WERI-Rb-1 (cell line): ENCODE results near the gene ANKRD24.
"Not testable (repeated sequence)": the region's sequence is repeated elsewhere in the genome, so short reads cannot be mapped to it uniquely, and the experiment has no call there.

ENCODE experiments used
- DNase-seq: peaks from one replicate; pipeline ENCODE4 v3.0.0-alpha.2; 2020
- H3K27ac ChIP-seq: fragments of 250-450 bp; sonication (Bioruptor Pico); 2 replicates; pipeline ENCODE4 v1.5.1; 2020; ENCODE audit warnings: mild to moderate bottlenecking, moderate library complexity
- H3K27me3 ChIP-seq: fragments of 250-450 bp; sonication (Bioruptor Pico); 2 replicates; pipeline ENCODE4 v1.5.1; 2021; ENCODE audit warnings: mild to moderate bottlenecking, low read depth, moderate library complexity; ENCODE audit not compliant: insufficient read depth, severe bottlenecking
- H3K36me3 ChIP-seq: fragments of 250-450 bp; sonication (Bioruptor Pico); 2 replicates; pipeline ENCODE4 v1.5.1; 2020; ENCODE audit warnings: mild to moderate bottlenecking, moderate library complexity
- H3K4me3 ChIP-seq: 2 replicates; pipeline ENCODE4 v1.5.1; 2011; ENCODE audit warnings: low read depth, mild to moderate bottlenecking, control low read depth, low read length
- H3K9me3 ChIP-seq: fragments of 250-450 bp; sonication (Bioruptor Pico); 2 replicates; pipeline ENCODE4 v1.5.1; 2021; ENCODE audit warnings: mild to moderate bottlenecking, moderate library complexity; ENCODE audit not compliant: severe bottlenecking
- CTCF ChIP-seq: IDR thresholded peaks from 2 replicates; pipeline ENCODE4 v1.5.1; 2011; ENCODE audit warnings: low read depth, mild to moderate bottlenecking, control low read depth, inconsistent platforms, low read length

The ANKRD24 gene

GRCh38 chr19:4182084-4182810 lies at the start of gene ANKRD24, which contains the start of gene SIRT6:
Gene ANKRD24, plus strand, starts transcription at chr19:4182689. Its CDS starts 3,737 bp downstream, at chr19:4186426.
Gene SIRT6, minus strand, starts transcription at chr19:4182563. Its CDS starts 24 bp downstream, at chr19:4182539.
- peaks cover 12% of the 10 kb centered on the region for H3K36me3 ChIP-seq
- H3K27me3 ChIP-seq: no peaks in the 10 kb centered on the region
- H3K27ac ChIP-seq: peak within 1 kb of the TSS; percentile 77
- no peak for TF ChIP-seq CTCF
- peak; percentile 95 for DNase-seq
- peak within 1 kb of the TSS; percentile 91 for H3K4me3 ChIP-seq
- H3K9me3 ChIP-seq: no peaks in the 10 kb centered on the region

- Histone ChIP-seq H3K4me3 (no peak overlapping the region), H3K27me3 (no peaks in the 10 kb centered on the region), H3K9me3 (no peaks in the 10 kb centered on the region), H3K27ac (no peak overlapping the region), H3K36me3 (no peaks in the 10 kb centered on the region)
- TF ChIP-seq CTCF: no peak
- no peak for DNase-seq
Observed at GRCh38 chr19:4134351-4134750, 48.1 kb upstream of the ANKRD24 start.

- not testable (repeated sequence) for H3K27ac ChIP-seq, H3K4me3 ChIP-seq, H3K27me3 ChIP-seq, DNase-seq, H3K36me3 ChIP-seq, H3K9me3 ChIP-seq
Observed at GRCh38 chr19:4135386-4135785, 47.1 kb upstream of the ANKRD24 start.

- H3K4me3 ChIP-seq: no peak overlapping the region
- no peak overlapping the region for H3K27ac ChIP-seq
- no peaks in the 10 kb centered on the region for H3K27me3 ChIP-seq
- DNase-seq: no peak
- no peak for TF ChIP-seq CTCF
- no peaks in the 10 kb centered on the region for H3K9me3 ChIP-seq
- H3K36me3 ChIP-seq: no peaks in the 10 kb centered on the region
Observed at GRCh38 chr19:4136680-4137088, 45.8 kb upstream of the ANKRD24 start.

GRCh38 chr19:4138445-4138844 lies 44.0 kb upstream of the ANKRD24 start:
- no peak overlapping the region for H3K4me3 ChIP-seq
- TF ChIP-seq CTCF: no peak
- no peak overlapping the region for H3K27ac ChIP-seq
- H3K27me3 ChIP-seq: no peaks in the 10 kb centered on the region
- DNase-seq: no peak
- H3K36me3 ChIP-seq: no peaks in the 10 kb centered on the region
- H3K9me3 ChIP-seq: no peaks in the 10 kb centered on the region

GRCh38 chr19:4139614-4140236 lies 42.8 kb upstream of the ANKRD24 start:
- Histone ChIP-seq H3K9me3 (no peaks in the 10 kb centered on the region), H3K4me3 (no peak overlapping the region), H3K27me3 (peaks cover 3% of the 10 kb centered on the region), H3K36me3 (no peaks in the 10 kb centered on the region), H3K27ac (no peak overlapping the region)
- DNase-seq: peak; percentile 87
- peak; percentile 92 for TF ChIP-seq CTCF
